HG02943 (cell line): ENCODE results near the gene SLA2.
"Not testable (repeated sequence)": the region's sequence is repeated elsewhere in the genome, so short reads cannot be mapped to it uniquely, and the experiment has no call there.

ENCODE experiments used
- ATAC-seq: cut with Tn5 transposase; IDR thresholded peaks from one replicate; pipeline ENCODE4 v1.9.1; 2021; ENCODE audit warnings: mild to moderate bottlenecking, low read depth, moderate library complexity; ENCODE audit not compliant: unreplicated experiment

SLA2 gene

GRCh38 chr20:36578356-36579041 lies 67.5 kb downstream of the SLA2 start:
- no peak for ATAC-seq

GRCh38 chr20:36576081-36576445 lies 69.9 kb downstream of the SLA2 start:
- ATAC-seq, result no peak

DNA sequence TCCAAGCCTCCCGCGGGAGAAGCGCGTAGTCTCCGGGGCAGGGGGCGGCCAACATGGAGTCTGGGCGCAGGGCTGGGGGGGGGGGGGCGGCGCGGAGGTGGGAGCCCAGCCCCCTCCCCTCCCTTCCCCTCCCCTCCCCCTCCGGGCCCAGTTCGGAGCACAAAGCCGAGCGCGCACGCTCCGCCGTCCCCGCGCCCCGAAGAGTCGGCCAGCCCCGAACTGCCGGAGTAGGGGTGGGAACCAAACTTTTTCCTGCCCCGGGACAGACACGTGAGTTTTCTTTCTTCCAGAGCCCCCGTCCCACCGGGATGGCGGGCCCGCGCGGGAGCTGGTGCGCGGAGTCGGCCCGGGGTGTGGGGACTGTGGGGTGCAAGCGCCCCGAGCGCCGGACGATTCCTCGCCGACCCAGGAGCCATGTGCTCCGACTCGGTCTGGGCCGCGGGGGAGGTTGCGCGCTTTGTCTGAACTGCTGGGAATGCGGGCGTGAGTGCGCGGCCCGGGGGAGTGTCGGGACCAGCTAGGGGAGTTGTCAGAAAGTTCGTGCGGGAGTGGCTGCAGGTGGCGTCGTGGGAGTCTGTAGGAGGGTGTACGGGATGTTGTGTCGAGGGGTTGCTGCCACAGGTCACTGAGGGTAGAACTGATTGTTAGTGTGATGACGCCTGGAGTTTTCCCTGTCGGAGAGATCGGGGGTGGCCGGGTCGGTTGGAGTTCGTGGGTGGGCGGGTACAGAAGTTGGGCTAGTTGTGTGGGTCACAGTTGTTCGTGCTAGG lies 71.4 kb downstream of the SLA2 start:
- ATAC-seq, result no peak

DNA sequence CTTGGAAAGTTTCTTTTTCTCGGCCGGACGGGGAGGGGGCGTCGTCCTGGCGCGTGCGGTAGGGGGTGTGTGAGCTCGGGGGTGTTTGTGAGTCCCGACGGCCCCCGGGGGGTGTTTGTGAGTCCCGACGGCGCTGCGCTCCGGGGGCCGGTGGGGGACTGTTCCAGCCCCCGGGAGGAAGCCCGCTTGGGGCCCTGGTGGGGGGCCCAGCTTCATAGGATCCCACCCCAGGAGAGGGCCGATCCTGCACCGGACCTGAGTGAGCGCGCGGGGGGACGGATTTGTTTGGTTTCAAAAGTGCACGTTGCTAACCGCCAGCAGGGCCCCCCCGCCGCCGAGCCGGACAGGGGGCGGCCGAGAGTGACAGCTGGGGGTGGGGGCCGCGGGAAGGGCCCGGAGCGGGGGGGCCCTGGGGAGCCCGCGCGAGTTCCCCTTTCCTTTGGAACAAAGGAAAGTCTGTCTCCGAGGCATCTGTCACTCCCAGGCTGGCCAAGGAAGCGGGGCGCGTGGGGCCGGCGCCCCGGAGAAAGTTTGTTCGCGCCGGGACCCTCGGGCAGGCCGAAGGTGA lies 72.1 kb downstream of the SLA2 start:
- ATAC-seq, result no peak

GRCh38 chr20:36573103-36573797 lies 72.7 kb downstream of the SLA2 start, which contains the start of gene TGIF2:
Gene TGIF2 (plus strand): TSS chr20:36573597. CDS start chr20:36578775, 5,178 bp downstream.
- no peak for ATAC-seq

- ATAC-seq, result no peak
Observed at GRCh38 chr20:36572701-36573102, 73.3 kb downstream of the SLA2 start.

GRCh38 chr20:36571564-36572504 lies 74.2 kb downstream of the SLA2 start:
- ATAC-seq, result no peak

GRCh38 chr20:36569847-36570429 lies 76.1 kb downstream of the SLA2 start:
- no peak for ATAC-seq

- no peak for ATAC-seq
Observed at GRCh38 chr20:36565520-36565919, 80.5 kb downstream of the SLA2 start.

DNA sequence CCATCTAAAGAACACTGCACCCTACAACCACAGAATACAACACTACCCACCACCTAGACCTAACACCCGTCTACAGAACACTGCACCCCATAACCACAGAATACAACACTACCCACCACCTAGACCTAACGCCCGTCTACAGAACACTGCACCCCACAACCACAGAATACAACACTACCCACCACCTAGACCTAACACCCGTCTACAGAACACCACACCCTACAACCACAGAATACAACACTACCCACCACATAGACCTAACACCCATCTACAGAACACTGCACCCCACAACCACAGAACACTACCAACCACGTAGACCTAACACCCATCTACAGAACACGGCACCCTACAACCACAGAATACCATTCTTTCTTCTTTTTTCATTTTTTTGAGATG lies 81.3 kb downstream of the SLA2 start:
- ATAC-seq, result not testable (repeated sequence)

- ATAC-seq, result not testable (repeated sequence)
Observed at GRCh38 chr20:36564078-36564725, 81.8 kb downstream of the SLA2 start.

- ATAC-seq, result no peak
Observed at GRCh38 chr20:36563374-36563773, 82.6 kb downstream of the SLA2 start.

- no peak for ATAC-seq
Observed at GRCh38 chr20:36562724-36563123, 83.3 kb downstream of the SLA2 start.
